GM15510 (cell line): ENCODE data around the gene GOSR2.

ENCODE experiments used
- POLR2A ChIP-seq: IDR thresholded peaks from 3 replicates; pipeline ENCODE4 v1.6.1; 2011; ENCODE audit warnings: borderline replicate concordance; ENCODE audit not compliant: insufficient read length; ENCODE audit errors: extremely low read depth

GOSR2 gene

GRCh38 chr17:46908068-46908737 is 14.8 kb upstream of the GOSR2 start:
- no peak for TF ChIP-seq POLR2A

- no peak for TF ChIP-seq POLR2A
Observed at GRCh38 chr17:46910179-46910927, 12.6 kb upstream of the GOSR2 start.

GRCh38 chr17:46911311-46911710 is 11.6 kb upstream of the GOSR2 start:
- no peak for TF ChIP-seq POLR2A

- no peak for TF ChIP-seq POLR2A
Observed at GRCh38 chr17:46915596-46915995, 7.4 kb upstream of the GOSR2 start.

GRCh38 chr17:46916211-46916610 is 6.7 kb upstream of the GOSR2 start:
- TF ChIP-seq POLR2A = no peak

GRCh38 chr17:46916623-46917022 is 6.3 kb upstream of the GOSR2 start:
- TF ChIP-seq POLR2A = no peak

GRCh38 chr17:46917041-46917440 is 5.9 kb upstream of the GOSR2 start:
- no peak for TF ChIP-seq POLR2A

GRCh38 chr17:46917516-46917915 is 5.4 kb upstream of the GOSR2 start:
- no peak for TF ChIP-seq POLR2A

GRCh38 chr17:46922487-46922803 is 515 bp upstream of the GOSR2 start:
- TF ChIP-seq POLR2A = no peak

GRCh38 chr17:46925185-46925868 is 2.4 kb downstream of the GOSR2 start:
- no peak for TF ChIP-seq POLR2A

GRCh38 chr17:46928467-46929261 is 5.7 kb downstream of the GOSR2 start:
- no peak for TF ChIP-seq POLR2A

- TF ChIP-seq POLR2A = no peak
Observed at GRCh38 chr17:46929413-46929812, 6.5 kb downstream of the GOSR2 start.

- no peak for TF ChIP-seq POLR2A
Observed at GRCh38 chr17:46930051-46930450, 7.1 kb downstream of the GOSR2 start.

GRCh38 chr17:46931596-46931995 is 8.6 kb downstream of the GOSR2 start:
- TF ChIP-seq POLR2A = no peak
